Measurements from ENCODE around the gene ADGRA3. TPM values are rescaled to one million over a fixed set of nuclear protein-coding genes. Genes with fewer than 3 reads are reported as not detected.

Gene ADGRA3
- total RNA-seq, 4 donors from 2014 or later, result 17.1 to 86.4 (median 25.7) TPM

GRCh38 chr4:22466581-22466980, 49.3 kb downstream of the ADGRA3 start:
- Histone ChIP-seq H3K27me3 (no peaks in the 10 kb centered on the region), H3K27ac (no peak overlapping the region), H3K9me3 (no peaks in the 10 kb centered on the region), H3K4me1 (peaks cover 22 to 49% of the 10 kb centered on the region in 2 donors), H3K4me3 (no peak overlapping the region), H3K36me3 (no peaks in the 10 kb centered on the region)
- ATAC-seq (no peak), DNase-seq (no peak)
- in situ Hi-C loops (cut with MboI; ENCODE audit: low sequenced_read_pairs in 4 of 4), result no loop called here
- intact Hi-C loops (cut with DNase I; ENCODE audit: low total_unique reads), result no loop called here
- TF ChIP-seq POLR2A (IDR thresholded peaks at IDR 0.05) (no peak), CTCF (IDR thresholded peaks at IDR 0.05 in 4 of 5, conservative IDR thresholded peaks at IDR 0.05 in 1 of 5) (no peak)

- peaks cover 16 to 43% of the 10 kb centered on the region in 2 donors for H3K4me1 ChIP-seq
- H3K27me3 ChIP-seq, result no peaks in the 10 kb centered on the region
- in situ Hi-C loops (cut with MboI; ENCODE audit: low sequenced_read_pairs in 4 of 4) (no loop called here), intact Hi-C loops (cut with DNase I; ENCODE audit: low total_unique reads) (no loop called here)
- ATAC-seq, result no peak
- no peak overlapping the region for H3K27ac ChIP-seq
- no peak for TF ChIP-seq CTCF (IDR thresholded peaks at IDR 0.05 in 4 of 5, conservative IDR thresholded peaks at IDR 0.05 in 1 of 5)
- no peak for TF ChIP-seq POLR2A (IDR thresholded peaks at IDR 0.05)
- no peak overlapping the region for H3K4me3 ChIP-seq
- no peaks in the 10 kb centered on the region for H3K9me3 ChIP-seq
- no peaks in the 10 kb centered on the region for H3K36me3 ChIP-seq
- DNase-seq, result no peak
Measured at GRCh38 chr4:22465996-22466395, 49.9 kb downstream of the ADGRA3 start.

- TF ChIP-seq CTCF (IDR thresholded peaks at IDR 0.05 in 4 of 5, conservative IDR thresholded peaks at IDR 0.05 in 1 of 5) (no peak), POLR2A (IDR thresholded peaks at IDR 0.05) (no peak)
- H3K27me3 ChIP-seq, result no peaks in the 10 kb centered on the region
- no peaks in the 10 kb centered on the region for H3K36me3 ChIP-seq
- H3K4me3 ChIP-seq, result no peak overlapping the region
- no peak overlapping the region for H3K27ac ChIP-seq
- DNase-seq, result no peak
- intact Hi-C loops (cut with DNase I; ENCODE audit: low total_unique reads) (no loop called here), in situ Hi-C loops (cut with MboI; ENCODE audit: low sequenced_read_pairs in 4 of 4) (no loop called here)
- H3K9me3 ChIP-seq, result no peaks in the 10 kb centered on the region
- peaks cover 10 to 36% of the 10 kb centered on the region in 2 donors for H3K4me1 ChIP-seq
- ATAC-seq, result no peak
Measured at GRCh38 chr4:22465349-22465748, 50.5 kb downstream of the ADGRA3 start.

- Histone ChIP-seq H3K4me3 (no peak overlapping the region), H3K4me1 (peaks cover 19 to 38% of the 10 kb centered on the region in 2 donors), H3K36me3 (no peaks in the 10 kb centered on the region), H3K27ac (no peak overlapping the region), H3K9me3 (no peaks in the 10 kb centered on the region), H3K27me3 (no peaks in the 10 kb centered on the region)
- in situ Hi-C loops (cut with MboI; ENCODE audit: low sequenced_read_pairs in 4 of 4) (no loop called here), intact Hi-C loops (cut with DNase I; ENCODE audit: low total_unique reads) (no loop called here)
- ATAC-seq (no peak), DNase-seq (no peak)
- TF ChIP-seq CTCF (IDR thresholded peaks at IDR 0.05 in 4 of 5, conservative IDR thresholded peaks at IDR 0.05 in 1 of 5) (no peak), POLR2A (IDR thresholded peaks at IDR 0.05) (no peak)
Measured at GRCh38 chr4:22463179-22463578, 52.7 kb downstream of the ADGRA3 start.

GRCh38 chr4:22462688-22463087, 53.2 kb downstream of the ADGRA3 start:
- intact Hi-C loops (cut with DNase I; ENCODE audit: low total_unique reads) (no loop called here), in situ Hi-C loops (cut with MboI; ENCODE audit: low sequenced_read_pairs in 4 of 4) (no loop called here)
- Histone ChIP-seq H3K27me3 (no peaks in the 10 kb centered on the region), H3K9me3 (no peaks in the 10 kb centered on the region), H3K4me1 (peaks cover 21 to 34% of the 10 kb centered on the region in 2 donors), H3K36me3 (no peaks in the 10 kb centered on the region), H3K27ac (no peak overlapping the region), H3K4me3 (no peak overlapping the region)
- no peak for ATAC-seq
- DNase-seq, result no peak
- no peak for TF ChIP-seq CTCF (IDR thresholded peaks at IDR 0.05 in 4 of 5, conservative IDR thresholded peaks at IDR 0.05 in 1 of 5)
- no peak for TF ChIP-seq POLR2A (IDR thresholded peaks at IDR 0.05)
